ENCODE results near the gene KPNA3.

KPNA3 gene

GRCh38 chr13:49670828-49671227, 121.7 kb downstream of the KPNA3 start:
- DNase-seq, result no peak

GRCh38 chr13:49669735-49670309, 122.7 kb downstream of the KPNA3 start:
- no peak for DNase-seq

GRCh38 chr13:49667773-49668172, 124.7 kb downstream of the KPNA3 start:
- no peak for DNase-seq

DNA sequence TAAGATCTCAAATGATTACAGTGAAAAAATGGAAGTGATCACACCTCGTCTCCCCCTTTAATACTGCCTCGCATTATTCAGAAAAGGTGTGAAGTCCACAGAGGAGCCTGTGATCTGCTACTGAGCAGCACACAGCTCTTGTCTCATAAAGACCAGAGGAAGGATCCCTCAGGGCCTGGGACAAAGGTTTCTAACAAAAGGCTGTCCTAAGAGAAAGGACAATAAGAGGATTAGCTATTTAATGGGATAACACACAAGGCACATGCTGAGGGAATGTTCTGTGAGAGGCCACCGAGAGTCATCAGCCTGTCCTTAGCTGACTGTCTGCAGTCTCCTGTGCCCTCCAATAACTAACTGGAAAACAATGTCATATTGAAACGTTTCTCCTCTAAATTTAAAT, 127.9 kb downstream of the KPNA3 start:
- DNase-seq, result no peak

DNA sequence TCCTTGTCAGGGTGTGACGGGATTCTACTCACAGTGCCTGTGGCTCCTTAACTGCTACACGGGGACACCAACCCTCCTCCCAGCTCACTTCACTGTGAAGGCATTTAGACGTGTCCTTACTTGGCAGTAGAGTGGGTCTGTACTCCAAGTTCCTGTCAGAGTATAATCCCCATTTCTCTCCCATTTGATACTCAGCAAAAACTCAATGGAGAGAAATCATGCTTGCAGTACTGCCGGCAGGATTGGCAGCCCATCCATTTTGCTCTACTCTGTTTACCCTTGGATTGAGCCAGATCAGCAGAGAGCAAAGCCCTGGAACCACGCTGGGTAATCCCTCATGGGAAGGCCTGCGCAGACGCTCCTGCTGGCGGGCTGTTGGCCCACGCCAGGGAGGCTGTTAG, 135.2 kb downstream of the KPNA3 start:
- no peak for DNase-seq

- DNase-seq, result no peak
These were observed 136.6 kb downstream of the KPNA3 start for GRCh38 chr13:49655906-49656305.

GRCh38 chr13:49654011-49654410, 138.5 kb downstream of the KPNA3 start:
- DNase-seq, result no peak

- no peak for DNase-seq
These were observed 139.0 kb downstream of the KPNA3 start for GRCh38 chr13:49653478-49653877.

- no peak for DNase-seq
These were observed 139.9 kb downstream of the KPNA3 start for GRCh38 chr13:49652355-49653305.

GRCh38 chr13:49651570-49652354, 140.7 kb downstream of the KPNA3 start:
- DNase-seq, result no peak

DNA sequence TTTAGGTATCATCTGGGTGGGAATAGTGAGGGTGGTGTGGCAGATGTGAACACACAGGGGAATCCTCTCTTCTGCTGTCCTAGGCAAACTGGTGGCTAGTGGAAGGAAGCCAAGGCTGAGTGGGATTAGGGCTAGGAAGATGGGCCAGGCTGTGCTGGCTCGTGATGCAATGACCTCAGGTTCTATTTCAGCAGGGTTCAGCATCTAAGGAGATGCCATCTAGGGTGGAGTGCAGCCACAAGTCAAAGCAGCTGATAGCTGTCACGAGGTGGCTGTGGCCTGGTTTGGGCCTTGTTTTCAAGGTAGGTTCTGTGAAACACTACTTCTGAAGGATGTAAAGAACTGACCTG, 142.5 kb downstream of the KPNA3 start:
- no peak for DNase-seq
